Measurements from ENCODE around the gene USP43.
"Not testable (repeated sequence)": the region's sequence is repeated elsewhere in the genome, so short reads cannot be mapped to it uniquely, and the experiment has no call there.

USP43 gene, protein sequence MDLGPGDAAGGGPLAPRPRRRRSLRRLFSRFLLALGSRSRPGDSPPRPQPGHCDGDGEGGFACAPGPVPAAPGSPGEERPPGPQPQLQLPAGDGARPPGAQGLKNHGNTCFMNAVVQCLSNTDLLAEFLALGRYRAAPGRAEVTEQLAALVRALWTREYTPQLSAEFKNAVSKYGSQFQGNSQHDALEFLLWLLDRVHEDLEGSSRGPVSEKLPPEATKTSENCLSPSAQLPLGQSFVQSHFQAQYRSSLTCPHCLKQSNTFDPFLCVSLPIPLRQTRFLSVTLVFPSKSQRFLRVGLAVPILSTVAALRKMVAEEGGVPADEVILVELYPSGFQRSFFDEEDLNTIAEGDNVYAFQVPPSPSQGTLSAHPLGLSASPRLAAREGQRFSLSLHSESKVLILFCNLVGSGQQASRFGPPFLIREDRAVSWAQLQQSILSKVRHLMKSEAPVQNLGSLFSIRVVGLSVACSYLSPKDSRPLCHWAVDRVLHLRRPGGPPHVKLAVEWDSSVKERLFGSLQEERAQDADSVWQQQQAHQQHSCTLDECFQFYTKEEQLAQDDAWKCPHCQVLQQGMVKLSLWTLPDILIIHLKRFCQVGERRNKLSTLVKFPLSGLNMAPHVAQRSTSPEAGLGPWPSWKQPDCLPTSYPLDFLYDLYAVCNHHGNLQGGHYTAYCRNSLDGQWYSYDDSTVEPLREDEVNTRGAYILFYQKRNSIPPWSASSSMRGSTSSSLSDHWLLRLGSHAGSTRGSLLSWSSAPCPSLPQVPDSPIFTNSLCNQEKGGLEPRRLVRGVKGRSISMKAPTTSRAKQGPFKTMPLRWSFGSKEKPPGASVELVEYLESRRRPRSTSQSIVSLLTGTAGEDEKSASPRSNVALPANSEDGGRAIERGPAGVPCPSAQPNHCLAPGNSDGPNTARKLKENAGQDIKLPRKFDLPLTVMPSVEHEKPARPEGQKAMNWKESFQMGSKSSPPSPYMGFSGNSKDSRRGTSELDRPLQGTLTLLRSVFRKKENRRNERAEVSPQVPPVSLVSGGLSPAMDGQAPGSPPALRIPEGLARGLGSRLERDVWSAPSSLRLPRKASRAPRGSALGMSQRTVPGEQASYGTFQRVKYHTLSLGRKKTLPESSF

DNA sequence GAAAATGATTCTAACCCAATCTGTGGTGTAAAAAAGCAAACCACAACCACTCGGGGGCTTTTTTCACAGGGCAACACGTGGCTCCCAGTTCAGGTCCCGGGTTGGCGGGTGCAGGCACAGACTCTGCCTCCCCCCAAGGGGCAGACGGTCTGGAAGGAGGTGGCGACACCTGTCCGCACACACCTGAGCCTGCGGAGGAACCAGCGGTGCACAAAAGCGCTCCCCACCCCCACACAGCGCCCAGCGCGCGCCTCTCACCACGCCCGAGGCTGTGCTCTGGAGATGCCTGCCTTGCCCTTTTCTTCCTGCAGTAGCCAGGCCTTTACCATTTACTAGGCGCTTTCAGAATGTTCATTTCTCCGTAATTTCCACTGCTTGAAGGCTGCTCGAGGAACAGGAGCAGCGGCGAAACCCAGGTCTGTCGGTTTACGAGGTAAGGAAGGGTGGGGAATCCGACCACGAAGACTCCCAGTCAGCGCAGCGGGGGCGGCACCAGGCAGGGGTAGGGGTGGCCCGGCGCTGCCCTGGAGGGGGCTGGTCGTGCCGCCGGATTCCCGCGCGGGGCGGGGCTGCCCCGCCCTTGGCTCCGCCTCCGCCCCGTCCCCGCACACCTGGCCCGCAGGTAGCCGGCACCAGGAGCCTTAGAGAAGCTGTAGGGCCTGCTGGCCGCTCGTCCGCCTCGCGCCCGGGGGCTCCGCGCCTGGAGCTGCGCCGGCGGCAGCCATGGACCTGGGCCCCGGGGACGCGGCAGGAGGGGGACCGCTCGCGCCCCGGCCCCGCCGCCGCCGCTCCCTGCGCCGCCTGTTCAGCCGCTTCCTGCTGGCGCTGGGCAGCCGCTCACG lies at the start of gene USP43:
TSS of gene USP43 (plus strand) at position 608 of the 842 bp plus-strand sequence. CDS start at position 724, 116 bp downstream.
- DNase-seq = peak; percentile 10

DNA sequence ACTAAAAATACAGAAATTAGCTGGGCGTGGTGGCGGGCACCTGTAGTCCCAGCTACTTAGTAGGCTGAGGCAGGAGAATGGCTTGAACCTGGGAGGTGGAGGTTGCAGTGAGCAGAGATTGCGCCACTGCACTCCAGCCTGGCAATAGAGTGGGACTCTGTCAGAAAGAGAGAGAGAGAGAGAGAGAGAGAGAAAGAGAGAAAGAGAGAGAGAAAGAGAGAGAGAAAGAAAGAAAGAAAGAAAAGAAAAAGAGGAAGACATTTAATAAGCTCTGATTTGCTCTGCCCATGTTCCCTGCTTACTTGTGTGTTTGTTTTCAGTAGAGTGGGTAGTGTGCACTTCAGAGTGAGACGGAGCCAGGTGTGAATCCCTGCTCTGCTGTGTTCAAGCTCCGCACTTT lies 47.7 kb upstream of the USP43 start:
- DNase-seq = not testable (repeated sequence)

DNA sequence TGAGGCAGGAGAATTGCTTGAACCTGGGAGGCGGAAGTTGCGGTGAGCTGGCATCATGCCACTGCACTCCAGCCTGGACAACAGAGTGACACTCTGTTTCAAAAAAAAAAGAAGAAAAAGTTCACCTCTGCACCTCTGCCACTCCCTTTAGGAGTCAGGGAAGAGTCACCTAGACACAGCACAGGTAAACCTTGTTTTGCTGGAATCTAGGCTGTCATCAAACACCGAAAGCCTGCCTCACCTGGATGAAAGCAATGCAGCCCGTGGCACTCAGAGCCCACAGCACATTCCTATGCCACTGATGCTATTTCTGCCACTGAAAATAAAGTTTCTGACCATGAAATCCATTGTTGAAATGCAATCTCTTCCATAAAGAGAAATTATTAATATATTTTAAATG lies 46.7 kb upstream of the USP43 start:
- DNase-seq = no peak

DNA sequence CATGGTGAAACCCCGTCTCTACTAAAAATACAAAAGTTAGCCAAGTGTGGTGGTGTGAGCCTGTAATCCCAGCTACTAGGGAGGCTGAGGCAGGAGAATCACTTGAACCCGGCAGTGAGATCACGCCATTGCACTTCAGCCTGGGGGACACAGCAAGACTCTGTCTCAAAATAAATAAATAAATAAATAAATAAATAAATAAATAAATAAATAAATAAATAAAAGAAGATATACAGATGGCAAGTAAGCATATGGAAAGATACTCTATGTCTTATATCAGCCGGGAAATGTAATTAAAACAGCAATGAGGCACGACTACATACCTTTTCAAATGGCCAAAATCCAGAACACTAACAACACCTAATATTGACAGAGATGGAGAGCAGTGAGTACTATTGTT lies 40.7 kb upstream of the USP43 start:
- not testable (repeated sequence) for DNase-seq

DNA sequence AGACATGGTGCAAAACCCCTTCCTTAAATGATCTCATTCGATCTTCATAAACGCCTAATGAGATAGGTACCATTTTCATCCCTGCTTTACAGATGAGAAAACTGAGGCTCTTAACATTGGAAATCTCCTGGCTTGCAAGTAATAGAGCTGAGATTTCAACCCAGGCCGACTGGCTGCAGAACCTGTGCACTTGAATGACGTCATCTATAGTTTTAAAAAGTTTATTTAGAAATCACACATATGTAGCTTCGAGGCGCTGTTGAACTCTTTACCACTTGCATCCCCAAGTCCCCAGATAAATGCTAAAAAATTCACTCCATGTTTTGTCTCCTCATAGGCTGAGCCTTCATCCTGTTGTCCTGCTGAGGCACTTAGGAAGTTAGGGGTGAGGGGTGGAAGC lies 38.9 kb upstream of the USP43 start:
- DNase-seq = no peak

DNA sequence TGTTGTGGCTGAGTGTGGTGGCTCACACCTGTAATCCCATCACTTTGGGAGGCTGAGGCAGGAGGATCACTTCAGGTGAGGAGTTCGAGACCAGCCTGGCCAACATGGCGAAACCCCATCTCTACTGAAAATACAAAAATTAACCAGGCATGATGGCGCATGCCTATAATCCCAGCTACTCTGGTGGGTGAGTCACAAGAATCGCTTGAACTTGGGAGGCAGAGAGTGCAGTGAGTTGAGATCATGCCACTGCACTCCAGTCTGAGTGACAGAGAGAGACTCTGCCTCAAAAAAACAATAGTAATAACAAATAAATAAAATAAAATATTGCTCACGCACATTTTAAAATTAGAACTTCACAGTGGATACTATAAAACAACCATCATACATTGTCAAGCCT lies 38.3 kb upstream of the USP43 start:
- not testable (repeated sequence) for DNase-seq

DNA sequence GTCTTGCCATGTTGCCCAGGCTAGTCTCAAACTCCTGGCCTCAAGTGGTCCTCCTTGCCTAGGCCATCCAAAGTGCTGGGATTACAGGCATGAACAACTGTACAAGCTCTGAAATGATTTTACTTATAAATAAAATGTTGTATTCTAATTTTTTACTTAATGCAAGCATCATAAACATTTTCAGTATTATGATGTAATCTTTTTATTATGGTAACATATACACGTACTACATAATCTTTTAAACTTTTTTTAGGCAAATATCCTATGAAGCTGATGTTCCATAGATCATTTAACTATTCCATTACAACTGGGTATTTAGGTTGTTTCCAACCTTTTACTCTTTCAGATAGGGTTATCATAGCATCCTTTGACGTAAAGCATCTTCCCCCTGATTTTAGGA lies 33.8 kb upstream of the USP43 start:
- no peak for DNase-seq

DNA sequence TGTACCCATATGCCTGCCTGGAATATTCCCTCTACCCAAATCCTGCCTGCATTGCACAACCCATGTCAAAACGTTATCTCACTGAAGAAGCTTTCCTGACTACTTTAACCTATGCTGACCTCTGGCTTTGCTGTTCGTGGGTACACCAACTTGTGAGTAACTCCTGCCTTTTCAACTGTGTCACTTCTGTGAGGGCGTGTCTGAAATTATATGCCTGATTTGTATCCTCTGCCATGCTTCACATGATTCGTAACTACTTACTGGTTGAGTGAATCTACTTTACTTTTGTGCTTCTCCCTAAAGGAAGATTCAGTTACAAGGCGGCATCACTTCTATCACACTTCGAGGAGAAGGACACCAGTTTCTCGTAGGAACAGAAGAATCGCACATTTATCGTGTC lies 33.3 kb upstream of the USP43 start:
- no peak for DNase-seq

DNA sequence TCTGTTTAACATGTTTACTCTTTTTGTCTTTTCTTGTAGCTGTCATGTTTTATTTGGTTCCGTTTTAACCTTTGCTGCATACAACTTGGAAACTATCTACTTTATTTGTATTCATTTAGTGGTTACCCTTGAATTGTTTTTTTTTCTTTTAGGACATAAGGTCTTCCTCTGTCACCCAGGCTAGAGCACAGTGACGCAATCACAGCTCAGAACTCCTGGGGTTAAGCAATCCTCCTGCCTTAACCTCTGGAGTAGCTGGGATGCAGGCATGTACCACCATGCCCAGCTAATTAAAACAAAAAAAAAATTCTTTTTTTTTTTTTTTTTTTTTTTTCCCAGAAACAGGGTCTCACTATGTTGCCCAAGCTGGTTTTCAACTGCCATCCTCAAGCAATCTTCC lies 29.8 kb upstream of the USP43 start:
- no peak for DNase-seq

DNA sequence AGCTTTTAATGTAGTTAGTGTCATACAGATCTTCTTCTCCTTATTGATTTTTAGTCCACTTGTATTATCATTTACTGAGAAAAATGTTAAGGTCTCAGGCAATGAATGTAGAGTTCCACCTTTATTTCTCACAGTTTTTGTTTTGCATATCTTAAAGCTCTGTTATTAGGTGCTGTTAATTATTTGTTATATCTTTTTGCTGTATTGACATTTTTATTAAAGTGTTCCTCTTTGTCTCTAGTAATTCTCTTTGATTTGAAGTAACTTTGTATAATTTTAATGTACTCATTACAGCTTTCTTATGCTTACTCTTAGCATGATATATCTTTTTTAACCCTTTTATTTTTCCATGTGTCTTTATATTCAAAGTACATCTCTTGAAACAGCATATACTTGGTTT lies 22.4 kb upstream of the USP43 start:
- DNase-seq = no peak

DNA sequence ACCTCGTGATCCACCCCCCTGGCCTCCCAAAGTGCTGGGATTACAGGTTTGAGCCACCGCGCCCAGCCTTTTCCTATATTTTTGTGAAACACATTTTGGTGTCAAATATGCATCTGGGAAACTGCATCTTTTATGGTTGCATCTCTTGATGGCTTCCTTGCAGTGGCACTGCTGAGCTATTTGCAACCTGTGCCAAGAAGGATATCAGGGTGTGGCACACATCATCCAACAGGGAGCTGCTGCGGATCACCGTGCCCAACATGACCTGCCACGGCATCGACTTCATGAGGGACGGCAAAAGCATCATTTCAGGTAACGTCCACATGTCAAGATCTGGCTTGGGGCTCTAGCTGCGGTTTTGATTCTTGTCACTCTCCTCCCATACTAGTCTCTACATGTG lies 16.8 kb upstream of the USP43 start:
- no peak for DNase-seq

DNA sequence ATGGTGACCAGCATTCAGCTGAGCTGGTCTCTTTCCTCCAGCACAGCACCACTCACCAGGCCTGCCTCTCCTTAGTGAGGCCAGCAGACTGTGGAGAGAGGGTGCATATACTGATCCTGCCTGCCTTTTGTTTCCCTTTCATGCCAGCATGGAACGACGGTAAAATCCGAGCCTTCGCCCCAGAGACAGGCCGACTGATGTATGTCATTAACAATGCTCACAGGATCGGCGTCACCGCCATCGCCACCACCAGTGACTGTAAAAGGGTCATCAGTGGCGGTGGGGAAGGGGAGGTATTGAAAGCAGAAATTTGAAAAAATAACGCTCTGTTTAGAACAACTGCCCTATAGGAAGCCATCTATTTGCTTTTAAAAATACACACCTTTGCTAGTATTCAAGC lies 12.6 kb upstream of the USP43 start:
- DNase-seq = no peak

DNA sequence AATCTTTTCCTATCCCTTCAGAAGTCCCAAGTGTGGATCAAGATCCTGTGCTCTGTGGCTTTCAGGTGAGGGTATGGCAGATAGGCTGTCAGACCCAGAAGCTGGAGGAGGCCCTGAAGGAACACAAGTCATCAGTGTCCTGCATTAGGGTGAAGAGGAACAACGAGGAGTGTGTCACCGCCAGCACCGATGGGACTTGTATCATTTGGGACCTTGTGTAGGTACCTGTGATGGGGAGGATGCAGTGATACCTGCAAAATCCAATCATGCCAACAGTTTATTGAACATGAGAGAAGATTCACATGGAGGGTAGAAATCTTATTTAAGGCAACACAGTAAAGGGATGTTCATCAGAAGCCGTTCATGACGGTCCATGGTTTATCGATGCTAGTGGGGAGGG lies 10.0 kb upstream of the USP43 start:
- DNase-seq = no peak

DNA sequence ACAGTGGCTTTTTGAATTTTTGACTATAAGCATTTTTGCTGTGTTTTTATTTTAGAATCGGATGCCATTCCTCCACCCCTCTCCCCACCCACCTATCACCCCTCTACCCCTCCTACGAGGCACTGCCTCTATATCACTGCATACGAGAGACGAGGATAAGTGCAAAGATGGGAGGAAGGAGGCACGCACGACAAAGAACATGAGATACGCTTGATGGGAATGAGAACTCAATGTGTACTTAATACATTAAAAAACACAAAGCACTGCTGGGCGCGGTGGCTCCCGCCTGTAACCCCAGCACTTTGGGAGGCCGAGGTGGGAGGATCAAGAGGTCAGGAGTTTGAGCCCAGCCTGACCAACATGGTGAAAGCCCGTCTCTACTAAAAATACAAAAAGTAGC lies 8.8 kb upstream of the USP43 start:
- DNase-seq = no peak

DNA sequence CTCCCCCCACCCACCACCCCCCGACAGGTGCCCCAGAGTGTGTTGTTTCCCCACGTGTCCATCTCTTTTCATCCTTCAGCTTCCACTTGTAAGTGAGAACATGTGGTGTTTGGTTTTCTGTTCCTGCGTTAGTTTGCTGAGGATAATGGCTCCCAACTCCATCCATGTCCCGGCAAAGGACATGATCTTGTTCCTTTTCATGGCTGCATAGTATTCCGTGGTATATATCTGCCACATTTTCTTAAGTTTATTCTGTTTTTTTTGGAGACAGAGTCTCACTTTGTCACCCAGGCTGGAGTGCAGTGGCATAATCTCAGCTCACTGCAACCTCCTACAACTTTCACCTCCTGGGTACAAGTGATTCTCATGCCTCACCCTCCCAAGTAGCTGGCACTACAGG lies 4.9 kb upstream of the USP43 start:
- not testable (repeated sequence) for DNase-seq

DNA sequence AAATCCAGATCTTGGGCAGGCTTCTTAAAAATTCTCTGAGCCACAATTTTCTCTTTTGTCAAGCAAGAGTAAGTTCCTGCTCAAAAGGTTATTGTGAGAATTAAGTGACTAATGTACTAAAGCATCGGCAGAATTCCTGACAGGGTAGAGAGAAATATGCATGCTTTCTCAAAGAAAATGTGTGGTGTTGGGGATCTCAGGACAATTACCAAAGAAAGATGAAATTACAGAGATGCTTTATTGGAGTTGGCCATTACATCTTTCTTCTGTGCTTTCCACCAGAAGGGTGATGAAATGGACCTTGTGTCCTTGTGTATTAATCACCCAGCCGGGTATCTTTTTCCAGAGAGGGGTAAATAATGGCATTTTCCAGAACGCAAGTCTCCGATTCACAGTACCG lies 1.7 kb upstream of the USP43 start:
- DNase-seq = no peak

DNA sequence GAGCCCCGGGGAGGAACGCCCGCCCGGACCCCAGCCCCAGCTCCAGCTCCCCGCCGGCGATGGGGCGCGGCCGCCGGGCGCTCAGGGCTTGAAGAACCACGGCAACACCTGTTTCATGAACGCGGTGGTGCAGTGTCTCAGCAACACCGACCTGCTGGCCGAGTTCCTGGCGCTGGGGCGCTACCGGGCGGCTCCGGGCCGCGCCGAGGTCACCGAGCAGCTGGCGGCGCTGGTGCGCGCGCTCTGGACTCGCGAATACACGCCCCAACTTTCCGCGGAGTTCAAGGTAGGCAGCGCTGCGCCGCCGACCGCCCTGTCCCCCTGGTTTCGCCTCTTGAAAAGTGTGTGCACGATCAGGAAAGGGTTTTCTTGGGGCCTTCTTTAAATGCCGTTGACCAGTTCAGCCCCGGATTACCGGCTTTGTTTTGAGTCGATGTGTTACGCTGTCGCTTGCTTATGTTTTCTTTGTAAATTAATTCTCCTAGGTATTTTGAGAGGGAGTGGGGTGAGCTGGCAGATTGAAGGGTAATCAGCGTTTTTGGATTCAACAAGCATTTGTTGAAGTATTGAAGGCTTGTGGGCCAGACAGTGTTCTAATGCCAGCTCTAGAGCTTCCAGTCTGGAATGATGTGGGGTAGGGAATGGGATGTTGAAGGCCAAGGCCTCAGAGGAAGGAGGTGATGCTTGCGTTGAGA lies 681 bp downstream of the USP43 start:
- DNase-seq = no peak

DNA sequence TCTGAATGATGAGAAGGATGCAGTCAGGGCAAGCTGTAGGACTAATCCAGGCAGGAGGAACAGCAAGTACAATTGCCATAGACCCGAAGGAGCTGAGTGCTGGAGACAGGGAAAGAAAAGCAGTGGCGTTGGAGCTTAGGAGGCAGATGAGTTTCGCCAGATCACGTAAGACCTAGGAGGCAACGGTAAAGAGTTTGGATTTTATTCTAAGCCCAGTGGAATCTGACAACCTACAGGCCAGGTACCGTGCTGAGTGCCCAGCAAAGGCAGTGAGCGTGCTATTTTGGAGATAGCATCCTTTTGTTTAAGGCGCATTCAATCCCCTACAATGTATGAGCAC lies 1.2 kb downstream of the USP43 start:
- DNase-seq = no peak

DNA sequence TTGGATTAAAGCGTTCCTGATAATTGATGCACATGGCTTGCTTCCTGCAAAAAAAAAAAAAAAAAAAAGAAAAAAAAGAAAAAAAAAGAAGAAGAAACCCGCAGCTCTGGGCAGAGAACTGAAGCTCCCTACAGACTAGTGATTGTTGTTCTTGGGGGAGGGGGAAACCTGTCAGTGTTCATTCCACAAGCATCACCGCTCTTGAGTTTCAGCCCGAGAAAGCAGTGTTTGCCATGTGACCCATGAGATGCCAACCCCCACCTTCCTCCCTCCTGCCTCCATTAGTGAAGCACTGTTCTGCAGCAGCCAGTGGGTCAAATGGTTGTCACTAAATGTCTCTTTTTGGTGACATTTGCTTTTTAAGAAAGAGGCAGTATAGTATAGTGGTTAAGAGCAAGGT lies 1.7 kb downstream of the USP43 start:
- DNase-seq = no peak

DNA sequence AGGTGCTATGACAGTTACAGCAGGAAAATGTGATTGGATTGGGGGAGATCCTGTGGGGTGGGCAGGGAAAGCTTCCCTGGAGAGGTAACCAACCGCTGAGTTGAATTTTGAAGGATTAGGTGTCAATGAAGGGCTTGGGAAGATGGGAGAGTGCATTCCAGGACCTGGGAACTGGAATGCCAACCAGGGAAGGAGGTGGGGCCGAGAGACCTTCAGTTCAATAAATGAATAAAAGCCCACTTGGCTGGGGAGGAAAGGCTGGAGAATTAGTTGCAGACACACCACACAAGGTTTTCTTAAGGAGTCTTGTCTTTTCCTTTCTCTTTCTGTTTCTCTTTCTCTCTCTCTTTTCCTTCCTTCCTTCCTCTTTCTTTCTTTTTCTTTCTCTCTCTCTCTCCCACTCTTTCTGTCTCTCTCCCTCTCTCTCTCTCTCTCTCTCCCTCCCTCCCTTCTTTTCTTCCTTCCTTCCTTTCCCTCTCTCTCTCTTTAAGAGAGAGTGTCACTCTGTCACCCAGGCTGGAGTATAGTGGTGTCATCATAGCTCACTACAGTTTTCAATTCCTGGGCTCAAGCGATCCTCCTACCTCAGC lies 3.3 kb downstream of the USP43 start:
- no peak for DNase-seq

DNA sequence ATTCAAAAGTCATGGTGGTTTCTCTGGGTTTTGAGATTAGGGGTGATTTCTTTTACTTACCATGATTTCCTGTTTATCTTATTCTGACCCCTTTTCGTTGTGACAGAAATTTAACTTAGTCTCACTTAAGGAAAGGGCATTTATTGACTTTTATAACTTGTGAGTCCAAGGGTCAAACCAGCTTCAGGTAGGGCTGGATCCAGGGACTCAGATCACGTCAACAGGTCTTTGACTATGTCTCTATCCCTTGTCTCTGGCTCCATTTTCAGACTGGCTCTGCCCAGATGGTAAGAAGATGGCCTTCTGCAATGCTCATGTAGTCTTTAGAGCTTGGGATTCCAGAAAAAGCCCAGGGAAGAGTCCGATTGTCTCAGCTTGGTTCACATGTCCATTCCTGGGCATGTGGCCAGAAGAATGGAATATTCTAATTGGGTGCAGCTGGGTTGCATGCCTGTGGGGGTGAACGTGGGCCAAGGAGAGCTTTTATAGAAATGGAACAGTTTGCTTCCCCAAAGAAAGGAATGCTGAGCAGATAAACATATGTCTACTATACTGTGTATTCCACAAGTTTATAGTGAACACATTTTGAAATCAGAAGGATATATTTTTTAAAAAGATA lies 13.4 kb downstream of the USP43 start:
- no peak for DNase-seq
